Calu3 (cell line): ENCODE results near the gene WFIKKN2. TPM values are rescaled to one million over a fixed set of nuclear protein-coding genes. Genes with fewer than 3 reads are reported as not detected.
A peak's percentile ranks its signal among the peaks of the same experiment; 100 is the strongest.

Experiments
- BruUV-seq: library from RNA; stranded (reverse); fragments of 400-500 nt; replicated peaks from 2 replicates; lab custom pipeline; 2021; lab: Mats Ljungman, UMichigan
- CTCF ChIA-PET: fragments of 300-600 bp; sonication (Branson Sonifier 250); formaldehyde crosslinking; loops from one replicate; lab custom pipeline; 2022; ENCODE audit warnings: antibody characterized with exemption; lab: Charles Lee
- DNase-seq: peaks from one replicate; pipeline ENCODE4 v3.0.0; 2022
- H3K27ac Mint-ChIP-seq: one replicate; pipeline ENCODE4 v1.8.0; 2022; ENCODE audit warnings: mixed read lengths; ENCODE audit not compliant: unreplicated experiment
- H3K27me3 Mint-ChIP-seq: one replicate; pipeline ENCODE4 v1.8.0; 2022; ENCODE audit warnings: mixed read lengths; ENCODE audit not compliant: unreplicated experiment
- H3K36me3 Mint-ChIP-seq: one replicate; pipeline ENCODE4 v1.8.0; 2022; ENCODE audit warnings: mild to moderate bottlenecking, moderate library complexity, mixed read lengths; ENCODE audit not compliant: insufficient read depth, unreplicated experiment
- H3K4me1 Mint-ChIP-seq: one replicate; pipeline ENCODE4 v1.8.0; 2022; ENCODE audit warnings: mild to moderate bottlenecking, low read depth, mixed read lengths; ENCODE audit not compliant: unreplicated experiment
- H3K4me3 Mint-ChIP-seq: one replicate; pipeline ENCODE4 v1.8.0; 2022; ENCODE audit warnings: mild to moderate bottlenecking, low read depth, moderate library complexity, mixed read lengths; ENCODE audit not compliant: unreplicated experiment
- H3K9me3 Mint-ChIP-seq: one replicate; pipeline ENCODE4 v1.8.0; 2022; ENCODE audit warnings: low read depth, mixed read lengths; ENCODE audit not compliant: unreplicated experiment
- intact Hi-C: fragments of 100-400 bp; cut with micrococcal nuclease; formaldehyde crosslinking; loops from one replicate; pipeline ENCODE4 v1.10.0; 2022; ENCODE audit not compliant: unreplicated experiment
- total RNA-seq: library from RNA; stranded (reverse); gene quantifications from 2 replicates; pipeline ENCODE4 v1.2.3, GENCODE V29; 2022
- TF ChIP-seq, protein P1 (sequence below): fragments of 200-600 bp; IDR thresholded peaks from one replicate; pipeline ENCODE4 v1.8.0; 2022; ENCODE audit warnings: antibody characterized with exemption; ENCODE audit not compliant: unreplicated experiment

The WFIKKN2 gene
- total RNA-seq, 1 experiment from 2014 or later, result not detected

DNA sequence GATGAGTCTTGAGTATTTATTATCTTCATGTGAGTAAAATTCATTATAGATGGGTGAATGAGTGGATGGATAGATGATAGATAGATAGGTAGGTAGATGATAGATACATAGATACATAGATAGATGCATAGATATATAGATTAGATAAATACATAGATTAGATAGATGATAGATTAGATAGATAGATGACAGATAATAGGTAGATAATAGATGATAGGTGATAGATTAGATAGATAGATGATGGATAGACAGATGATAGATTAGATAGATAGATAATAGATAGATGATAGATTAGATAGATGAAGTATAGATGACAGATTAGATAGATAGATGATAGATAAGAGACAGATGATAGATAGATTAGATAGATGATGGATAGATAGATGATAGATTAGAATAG, 21.8 kb upstream of the WFIKKN2 start:
- Mint-ChIP-seq H3K36me3 (no peaks in the 10 kb centered on the region), H3K27me3 (peaks cover 32% of the 10 kb centered on the region), H3K4me3 (no peak overlapping the region), H3K4me1 (peaks cover 11% of the 10 kb centered on the region), H3K27ac (no peak overlapping the region), H3K9me3 (no peaks in the 10 kb centered on the region)
- CTCF ChIA-PET, result no interaction called here
- no peak for DNase-seq
- no TSS peak for BruUV-seq
- intact Hi-C loops, result no loop called here
- TF ChIP-seq, protein P1, sequence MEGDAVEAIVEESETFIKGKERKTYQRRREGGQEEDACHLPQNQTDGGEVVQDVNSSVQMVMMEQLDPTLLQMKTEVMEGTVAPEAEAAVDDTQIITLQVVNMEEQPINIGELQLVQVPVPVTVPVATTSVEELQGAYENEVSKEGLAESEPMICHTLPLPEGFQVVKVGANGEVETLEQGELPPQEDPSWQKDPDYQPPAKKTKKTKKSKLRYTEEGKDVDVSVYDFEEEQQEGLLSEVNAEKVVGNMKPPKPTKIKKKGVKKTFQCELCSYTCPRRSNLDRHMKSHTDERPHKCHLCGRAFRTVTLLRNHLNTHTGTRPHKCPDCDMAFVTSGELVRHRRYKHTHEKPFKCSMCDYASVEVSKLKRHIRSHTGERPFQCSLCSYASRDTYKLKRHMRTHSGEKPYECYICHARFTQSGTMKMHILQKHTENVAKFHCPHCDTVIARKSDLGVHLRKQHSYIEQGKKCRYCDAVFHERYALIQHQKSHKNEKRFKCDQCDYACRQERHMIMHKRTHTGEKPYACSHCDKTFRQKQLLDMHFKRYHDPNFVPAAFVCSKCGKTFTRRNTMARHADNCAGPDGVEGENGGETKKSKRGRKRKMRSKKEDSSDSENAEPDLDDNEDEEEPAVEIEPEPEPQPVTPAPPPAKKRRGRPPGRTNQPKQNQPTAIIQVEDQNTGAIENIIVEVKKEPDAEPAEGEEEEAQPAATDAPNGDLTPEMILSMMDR, result no peak

DNA sequence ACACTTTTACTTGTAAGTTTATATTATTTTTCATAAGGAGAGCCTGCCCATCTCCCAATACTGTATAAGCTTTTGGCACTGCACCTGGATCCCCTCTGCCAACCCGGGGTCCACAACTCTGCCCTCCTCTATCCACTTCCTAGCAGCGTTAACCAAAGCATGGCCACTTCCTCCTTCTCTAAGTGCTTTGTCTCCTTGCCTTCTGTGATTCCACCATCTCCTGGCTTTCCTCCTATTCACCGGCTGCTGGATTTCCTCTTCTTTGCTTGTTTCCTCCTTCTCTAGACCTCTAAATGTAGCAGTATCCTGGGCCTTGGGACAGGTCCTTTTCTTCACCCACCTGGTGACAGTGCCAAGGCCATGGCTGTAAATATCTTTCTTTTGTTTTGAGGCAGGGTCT, 20.0 kb upstream of the WFIKKN2 start:
- CTCF ChIA-PET, result interaction anchor here (0.7 kb wide), 1 partner anchor 24 kb away, joined by 6 read pairs; no protein-coding TSS in a partner anchor
- no peak for DNase-seq
- H3K4me1 Mint-ChIP-seq, result peaks cover 19% of the 10 kb centered on the region
- peaks cover 46% of the 10 kb centered on the region for H3K27me3 Mint-ChIP-seq
- no TSS peak for BruUV-seq
- H3K27ac Mint-ChIP-seq, result no peak overlapping the region
- TF ChIP-seq, protein P1, result no peak
- no peak overlapping the region for H3K4me3 Mint-ChIP-seq
- intact Hi-C loops, result no loop called here
- no peaks in the 10 kb centered on the region for H3K36me3 Mint-ChIP-seq
- no peaks in the 10 kb centered on the region for H3K9me3 Mint-ChIP-seq

DNA sequence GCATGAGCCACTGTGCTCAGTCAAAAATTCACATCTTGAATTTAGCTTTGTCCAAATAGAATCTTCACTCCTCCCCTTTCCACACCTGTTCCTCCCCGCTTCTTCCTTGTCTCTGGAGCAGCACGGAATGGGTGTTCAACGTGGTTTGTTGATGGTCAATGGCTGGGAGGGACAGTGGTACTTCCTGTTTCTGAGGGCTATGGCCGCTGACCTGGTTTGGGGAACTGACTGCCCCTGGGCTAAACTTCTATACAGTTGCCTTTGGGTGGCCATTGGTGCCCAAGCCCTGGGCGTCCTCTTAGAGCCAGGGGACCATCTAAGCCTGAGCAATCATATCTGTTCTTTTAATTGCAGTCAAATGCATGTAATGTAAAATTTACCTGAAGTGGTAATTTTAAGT, 19.1 kb upstream of the WFIKKN2 start:
- DNase-seq, result no peak
- H3K27me3 Mint-ChIP-seq, result peaks cover 37% of the 10 kb centered on the region
- no peak overlapping the region for H3K27ac Mint-ChIP-seq
- no peaks in the 10 kb centered on the region for H3K9me3 Mint-ChIP-seq
- peaks cover 19% of the 10 kb centered on the region for H3K4me1 Mint-ChIP-seq
- BruUV-seq, result no TSS peak
- CTCF ChIA-PET, result no interaction called here
- intact Hi-C loops, result no loop called here
- TF ChIP-seq, protein P1, result no peak
- no peak overlapping the region for H3K4me3 Mint-ChIP-seq
- no peaks in the 10 kb centered on the region for H3K36me3 Mint-ChIP-seq

DNA sequence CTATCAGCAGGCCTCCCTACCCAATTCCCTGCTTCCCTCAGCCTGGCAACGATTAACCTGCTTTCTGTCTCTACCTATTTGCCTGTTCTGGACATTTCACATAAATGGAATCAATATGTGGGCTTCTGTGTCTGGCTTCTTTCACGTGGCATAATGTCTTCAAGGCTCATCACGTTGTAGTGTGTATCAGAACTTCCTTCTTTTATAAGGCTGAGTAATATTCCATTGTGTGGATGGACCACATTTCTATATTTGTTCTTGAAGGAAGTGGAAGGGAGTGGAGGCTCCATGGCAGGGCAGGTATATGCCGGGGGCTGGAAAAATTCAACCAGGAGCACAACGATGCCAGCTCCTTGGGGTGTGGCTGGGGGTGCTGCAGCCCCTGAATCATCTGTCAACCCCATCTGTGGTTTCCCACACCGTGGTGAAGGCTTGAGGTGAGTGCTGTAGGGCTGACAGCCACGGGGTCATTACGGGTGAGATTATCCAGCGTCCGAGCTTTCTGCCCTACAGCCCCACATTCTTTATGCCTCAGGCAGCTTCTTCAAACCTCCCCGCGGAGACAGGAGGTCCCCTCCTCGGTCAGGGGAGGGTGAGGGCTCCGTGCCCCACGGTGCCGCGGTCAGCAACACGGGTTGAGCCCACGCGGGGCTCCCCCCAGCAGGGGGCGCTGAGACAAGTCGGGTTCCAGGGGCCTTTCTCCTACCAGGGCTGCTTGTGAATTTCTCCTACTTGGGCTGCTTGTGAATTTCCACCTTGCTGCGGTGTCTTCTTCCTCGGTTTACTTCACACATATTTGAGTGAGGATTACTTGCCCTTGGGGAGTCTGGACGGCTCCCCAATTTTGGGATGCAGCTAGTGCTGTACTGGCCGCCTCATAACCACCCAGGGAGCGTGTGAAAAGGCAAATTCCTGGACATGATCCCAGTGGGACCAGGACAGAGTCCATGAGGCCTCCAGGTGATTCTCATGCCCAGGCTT, 18.3 kb upstream of the WFIKKN2 start:
- TF ChIP-seq, protein P1, result peak; percentile 98
- intact Hi-C loops, result no loop called here
- Mint-ChIP-seq H3K4me1 (peaks cover 26% of the 10 kb centered on the region), H3K4me3 (peak overlapping the region; percentile 6), H3K9me3 (no peaks in the 10 kb centered on the region), H3K27ac (no peak overlapping the region), H3K27me3 (peaks cover 40% of the 10 kb centered on the region), H3K36me3 (no peaks in the 10 kb centered on the region)
- no TSS peak for BruUV-seq
- CTCF ChIA-PET, result interaction anchor here (1.0 to 1.5 kb wide), 3 partner anchors 13 to 25 kb away, joined by 3 to 4 read pairs (median 3); no protein-coding TSS in a partner anchor
- peak; percentile 76 for DNase-seq
